ENCODE measurements around the gene EML2. TPM values are rescaled to one million over a fixed set of nuclear protein-coding genes. Genes with fewer than 3 reads are reported as not detected.

EML2 gene
- total RNA-seq, 4 donors from 2014 or later, result 1.2 to 18.4 (median 11.6) TPM

- Histone ChIP-seq H3K27ac (no peak overlapping the region), H3K4me1 (peaks cover 0 to 15% of the 10 kb centered on the region in 2 donors), H3K27me3 (peaks cover 29 to 40% of the 10 kb centered on the region in 2 donors), H3K4me3 (no peak overlapping the region), H3K9me3 (no peaks in the 10 kb centered on the region), H3K36me3 (no peaks in the 10 kb centered on the region)
- intact Hi-C loops (cut with DNase I; ENCODE audit: low total_unique reads), result no loop called here
- TF ChIP-seq POLR2A (IDR thresholded peaks at IDR 0.05), result no peak
- TF ChIP-seq, protein P1, sequence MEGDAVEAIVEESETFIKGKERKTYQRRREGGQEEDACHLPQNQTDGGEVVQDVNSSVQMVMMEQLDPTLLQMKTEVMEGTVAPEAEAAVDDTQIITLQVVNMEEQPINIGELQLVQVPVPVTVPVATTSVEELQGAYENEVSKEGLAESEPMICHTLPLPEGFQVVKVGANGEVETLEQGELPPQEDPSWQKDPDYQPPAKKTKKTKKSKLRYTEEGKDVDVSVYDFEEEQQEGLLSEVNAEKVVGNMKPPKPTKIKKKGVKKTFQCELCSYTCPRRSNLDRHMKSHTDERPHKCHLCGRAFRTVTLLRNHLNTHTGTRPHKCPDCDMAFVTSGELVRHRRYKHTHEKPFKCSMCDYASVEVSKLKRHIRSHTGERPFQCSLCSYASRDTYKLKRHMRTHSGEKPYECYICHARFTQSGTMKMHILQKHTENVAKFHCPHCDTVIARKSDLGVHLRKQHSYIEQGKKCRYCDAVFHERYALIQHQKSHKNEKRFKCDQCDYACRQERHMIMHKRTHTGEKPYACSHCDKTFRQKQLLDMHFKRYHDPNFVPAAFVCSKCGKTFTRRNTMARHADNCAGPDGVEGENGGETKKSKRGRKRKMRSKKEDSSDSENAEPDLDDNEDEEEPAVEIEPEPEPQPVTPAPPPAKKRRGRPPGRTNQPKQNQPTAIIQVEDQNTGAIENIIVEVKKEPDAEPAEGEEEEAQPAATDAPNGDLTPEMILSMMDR (IDR thresholded peaks at IDR 0.05), result no peak
- peak; percentile 33 for DNase-seq
Observed at GRCh38 chr19:45670670-45671453, 31.7 kb upstream of the EML2 start.

DNA sequence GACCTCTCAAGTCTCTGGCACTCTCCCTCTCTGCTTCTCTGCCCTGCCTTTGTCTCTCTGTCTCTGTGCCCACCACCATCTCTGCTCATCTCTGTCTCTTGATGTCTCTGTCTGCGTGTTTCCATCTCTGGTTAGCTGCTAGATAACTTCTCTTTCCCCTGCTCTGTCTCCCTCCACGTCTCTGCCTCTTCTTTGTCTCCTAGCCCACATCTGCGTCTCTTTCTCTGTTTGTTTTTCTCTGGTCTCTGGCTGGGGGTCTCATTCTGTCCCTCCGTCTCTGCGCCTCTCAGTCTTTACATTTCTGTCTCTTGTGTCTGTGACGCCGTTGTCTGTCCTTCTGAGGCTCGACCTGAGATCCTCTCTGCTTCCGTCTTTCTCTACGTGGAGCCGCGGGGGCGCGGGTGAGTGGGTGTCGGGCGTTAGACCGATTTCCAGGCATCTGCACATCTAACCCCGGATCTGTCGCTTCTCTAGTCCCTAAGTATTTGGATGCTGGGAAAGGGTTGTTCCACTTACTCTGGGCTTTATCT is 29.2 kb upstream of the EML2 start:
- Histone ChIP-seq H3K27ac (no peak overlapping the region), H3K36me3 (no peaks in the 10 kb centered on the region), H3K4me1 (peaks cover 0 to 15% of the 10 kb centered on the region in 2 donors), H3K27me3 (peaks cover 29 to 40% of the 10 kb centered on the region in 2 donors), H3K9me3 (no peaks in the 10 kb centered on the region), H3K4me3 (no peak overlapping the region)
- DNase-seq, result no peak
- intact Hi-C loops (cut with DNase I; ENCODE audit: low total_unique reads), result no loop called here
- TF ChIP-seq, protein P1 (IDR thresholded peaks at IDR 0.05), result no peak
- no peak for TF ChIP-seq POLR2A (IDR thresholded peaks at IDR 0.05)

DNA sequence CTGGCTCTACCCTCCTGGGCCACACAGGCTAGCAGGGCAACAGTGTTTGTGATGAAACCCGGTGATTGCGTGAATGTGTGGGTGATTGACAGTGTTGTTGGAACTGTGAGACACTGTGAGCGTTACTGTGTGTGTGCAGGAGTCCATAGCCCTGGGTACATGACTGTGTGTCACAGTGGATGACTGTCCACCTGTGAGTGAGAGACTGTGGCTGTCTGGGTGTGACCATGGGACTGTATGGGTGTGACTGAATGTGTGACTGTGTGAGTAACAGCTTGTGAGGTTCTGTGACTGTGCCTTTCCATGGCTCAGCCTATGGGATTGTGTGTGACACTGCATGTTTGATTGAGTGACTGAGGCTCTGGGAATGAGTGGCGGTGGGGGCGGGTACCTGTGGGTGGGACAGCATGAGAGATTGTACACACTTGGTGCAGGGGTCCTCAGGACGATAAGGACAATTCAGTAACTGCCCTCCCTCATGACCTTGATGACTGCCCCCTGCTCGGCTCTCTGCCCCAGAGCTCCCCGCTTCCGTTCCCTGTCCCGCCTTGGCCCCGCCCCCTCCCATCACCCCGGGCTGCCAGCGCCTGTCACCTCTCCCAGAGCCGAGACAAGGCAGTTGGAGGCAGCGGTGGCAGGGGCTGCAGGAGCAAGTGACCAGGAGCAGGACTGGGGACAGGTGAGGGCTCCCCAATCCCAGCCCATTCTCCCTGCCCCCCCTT is 28.6 kb upstream of the EML2 start, which contains the start of gene GIPR:
Gene GIPR, plus strand, starts transcription at position 602 of the 722 bp plus-strand sequence. CDS start 1,300 bp downstream, outside the sequence.
- H3K27me3 ChIP-seq, result peaks cover 29 to 40% of the 10 kb centered on the region in 2 donors
- TF ChIP-seq, protein P1 (IDR thresholded peaks at IDR 0.05), result no peak
- no peak for TF ChIP-seq POLR2A (IDR thresholded peaks at IDR 0.05)
- DNase-seq, result no peak
- intact Hi-C loops (cut with DNase I; ENCODE audit: low total_unique reads), result no loop called here
- no peak within 1 kb of the TSS for H3K4me3 ChIP-seq
- H3K27ac ChIP-seq, result no peak within 1 kb of the TSS
- H3K36me3 ChIP-seq, result no peaks in the 10 kb centered on the region
- peaks cover 0 to 15% of the 10 kb centered on the region in 2 donors for H3K4me1 ChIP-seq
- no peaks in the 10 kb centered on the region for H3K9me3 ChIP-seq

- H3K36me3 ChIP-seq, result no peaks in the 10 kb centered on the region
- H3K27ac ChIP-seq, result no peak overlapping the region
- H3K9me3 ChIP-seq, result no peaks in the 10 kb centered on the region
- intact Hi-C loops (cut with DNase I; ENCODE audit: low total_unique reads), result no loop called here
- peaks cover 12 to 25% of the 10 kb centered on the region in 2 donors for H3K27me3 ChIP-seq
- TF ChIP-seq, protein P1 (IDR thresholded peaks at IDR 0.05), result no peak
- no peak for TF ChIP-seq POLR2A (IDR thresholded peaks at IDR 0.05)
- H3K4me1 ChIP-seq, result peaks cover 0 to 15% of the 10 kb centered on the region in 2 donors
- H3K4me3 ChIP-seq, result no peak overlapping the region
- no peak for DNase-seq
Observed at GRCh38 chr19:45664575-45664974, 25.4 kb upstream of the EML2 start.

Measured in uterus (tissue), 4 donors.